Fibroblast of lung (primary cell): ENCODE data around the gene UPB1. TPM values are rescaled to one million over a fixed set of nuclear protein-coding genes. Genes with fewer than 3 reads are reported as not detected.

Experiments
- DNase-seq, 2 donors: peaks; one replicate each; pipeline versions ENCODE4 v3.0.0 to v3.0.0-alpha.2; 2010; ENCODE audit warnings: low read depth in 2 of 2
- H2AFZ ChIP-seq: 2 replicates; pipeline ENCODE4 v1.5.1; 2012; ENCODE audit warnings: low read length, control low read depth, inconsistent platforms
- H3K27ac ChIP-seq: 2 replicates; pipeline ENCODE4 v1.5.1; 2011; ENCODE audit warnings: low read length, control low read depth; ENCODE audit not compliant: insufficient read depth
- H3K27me3 ChIP-seq: 2 replicates; pipeline ENCODE4 v1.5.1; 2011; ENCODE audit warnings: mild to moderate bottlenecking, low read length; ENCODE audit not compliant: control insufficient read depth, insufficient read depth
- H3K36me3 ChIP-seq: 2 replicates; pipeline ENCODE4 v1.5.1; 2011; ENCODE audit warnings: low read length; ENCODE audit not compliant: control insufficient read depth, insufficient read depth
- H3K4me1 ChIP-seq: 2 replicates; pipeline ENCODE4 v1.5.1; 2011; ENCODE audit warnings: low read length; ENCODE audit not compliant: control insufficient read depth, insufficient read depth; ENCODE audit errors: extremely low read depth
- H3K4me2 ChIP-seq: 2 replicates; pipeline ENCODE4 v1.5.1; 2011; ENCODE audit warnings: low read length, control low read depth; ENCODE audit not compliant: insufficient read depth; ENCODE audit errors: extremely low read depth
- H3K4me3 ChIP-seq, 4 experiments: fragments of 200-600 bp in 1 of 4; sonication (generic) in 1 of 4; replicated peaks in 1 of 4; 2 replicates each; pipeline ENCODE4 v1.5.1; 2011 to 2016; ENCODE audit warnings: low read length in 4 of 4, low read depth in 3 of 4, mild to moderate bottlenecking in 3 of 4, control low read depth in 2 of 4, inconsistent platforms in 1 of 4, mixed read lengths in 1 of 4; ENCODE audit not compliant: insufficient read depth in 1 of 4; ENCODE audit errors: control extremely low read depth in 1 of 4
- H3K79me2 ChIP-seq: 2 replicates; pipeline ENCODE4 v1.5.1; 2012; ENCODE audit warnings: mild to moderate bottlenecking, low read length, inconsistent platforms; ENCODE audit not compliant: control insufficient read depth, insufficient read depth
- H3K9ac ChIP-seq: 2 replicates; pipeline ENCODE4 v1.5.1; 2011; ENCODE audit warnings: mild to moderate bottlenecking, low read length, control low read depth; ENCODE audit not compliant: insufficient read depth
- H3K9me3 ChIP-seq: 2 replicates; pipeline ENCODE4 v1.5.1; 2012; ENCODE audit warnings: low read depth, low read length; ENCODE audit not compliant: control insufficient read depth, insufficient read depth
- H4K20me1 ChIP-seq: 2 replicates; pipeline ENCODE4 v1.5.1; 2011; ENCODE audit warnings: low read length; ENCODE audit not compliant: control insufficient read depth, insufficient read depth; ENCODE audit errors: extremely low read depth
- EZH2 ChIP-seq: IDR thresholded peaks from 2 replicates; pipeline ENCODE4 v1.5.1; 2012; ENCODE audit warnings: low read length, control low read depth, mild to moderate bottlenecking; ENCODE audit errors: missing control alignments
- polyA plus RNA-seq, 2 donors: library from polyadenylated mRNA; depleted of rRNA in 1 of 2; stranded (reverse) in 1 of 2; unstranded in 1 of 2; fragments of >200 nt; gene quantifications; 2 replicates each; pipeline ENCODE4 v1.2.1, GENCODE V29; 2011 to 2012; ENCODE audit warnings: missing spikeins in 1 of 2
- total RNA-seq: library from RNA; depleted of rRNA; stranded (reverse); fragments of >200 nt; gene quantifications from 2 replicates; pipeline ENCODE4 v1.2.1, GENCODE V29; 2014
- TF ChIP-seq, protein P1 (sequence below), 2 donors: IDR thresholded peaks in 1 of 2; conservative IDR thresholded peaks in 1 of 2; 1 replicate in 1 of 2; 2 replicates in 1 of 2; pipeline ENCODE4 v1.5.1; 2011 to 2012; ENCODE audit warnings: low read length in 2 of 2, control low read depth in 1 of 2, inconsistent platforms in 1 of 2, low read depth in 1 of 2, mild to moderate bottlenecking in 1 of 2

Gene UPB1
- total and polyA plus RNA-seq, 2 donors (not counting 1 experiment from before 2014, with no cell fraction given) = 0.05 TPM; not detected in 1

DNA sequence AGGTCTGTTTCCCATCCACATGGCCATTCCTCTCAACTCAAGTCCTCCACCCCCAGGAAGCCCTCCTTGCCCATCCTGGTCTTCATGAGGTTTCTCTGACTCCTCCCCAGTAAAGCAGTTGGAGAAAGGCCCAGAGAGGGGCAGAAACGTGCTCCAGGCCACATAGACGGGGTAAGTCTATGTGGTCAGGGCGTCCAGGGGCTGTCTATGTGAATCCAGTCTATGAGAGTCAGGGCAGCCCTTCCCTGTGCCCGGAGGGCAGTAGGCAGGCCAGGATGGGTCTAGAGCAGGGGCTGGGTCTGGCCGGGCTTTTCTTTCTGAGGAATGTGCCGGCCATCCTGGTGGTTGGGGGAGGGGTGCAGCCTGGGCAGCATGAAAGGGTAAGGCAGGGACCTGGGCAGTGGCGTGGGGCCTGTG lies 48.1 kb downstream of the UPB1 start:
- no peak overlapping the region for H2AFZ ChIP-seq
- no peak overlapping the region for H3K4me3 ChIP-seq
- H3K27me3 ChIP-seq = no peaks in the 10 kb centered on the region
- no peaks in the 10 kb centered on the region for H4K20me1 ChIP-seq
- H3K9me3 ChIP-seq = no peaks in the 10 kb centered on the region
- peaks cover 8% of the 10 kb centered on the region for H3K4me1 ChIP-seq
- H3K27ac ChIP-seq = no peak overlapping the region
- no peak overlapping the region for H3K9ac ChIP-seq
- peaks cover 37% of the 10 kb centered on the region for H3K36me3 ChIP-seq
- TF ChIP-seq EZH2 = no peak
- TF ChIP-seq, protein P1, sequence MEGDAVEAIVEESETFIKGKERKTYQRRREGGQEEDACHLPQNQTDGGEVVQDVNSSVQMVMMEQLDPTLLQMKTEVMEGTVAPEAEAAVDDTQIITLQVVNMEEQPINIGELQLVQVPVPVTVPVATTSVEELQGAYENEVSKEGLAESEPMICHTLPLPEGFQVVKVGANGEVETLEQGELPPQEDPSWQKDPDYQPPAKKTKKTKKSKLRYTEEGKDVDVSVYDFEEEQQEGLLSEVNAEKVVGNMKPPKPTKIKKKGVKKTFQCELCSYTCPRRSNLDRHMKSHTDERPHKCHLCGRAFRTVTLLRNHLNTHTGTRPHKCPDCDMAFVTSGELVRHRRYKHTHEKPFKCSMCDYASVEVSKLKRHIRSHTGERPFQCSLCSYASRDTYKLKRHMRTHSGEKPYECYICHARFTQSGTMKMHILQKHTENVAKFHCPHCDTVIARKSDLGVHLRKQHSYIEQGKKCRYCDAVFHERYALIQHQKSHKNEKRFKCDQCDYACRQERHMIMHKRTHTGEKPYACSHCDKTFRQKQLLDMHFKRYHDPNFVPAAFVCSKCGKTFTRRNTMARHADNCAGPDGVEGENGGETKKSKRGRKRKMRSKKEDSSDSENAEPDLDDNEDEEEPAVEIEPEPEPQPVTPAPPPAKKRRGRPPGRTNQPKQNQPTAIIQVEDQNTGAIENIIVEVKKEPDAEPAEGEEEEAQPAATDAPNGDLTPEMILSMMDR (conservative IDR thresholded peaks at IDR 0.05 in 1 of 2, IDR thresholded peaks at IDR 0.05 in 1 of 2; ENCODE audit: low read depth in 1 of 2, low read length in 2 of 2) = no peak
- DNase-seq = no peak
- H3K79me2 ChIP-seq = no peaks in the 10 kb centered on the region
- no peak overlapping the region for H3K4me2 ChIP-seq

DNA sequence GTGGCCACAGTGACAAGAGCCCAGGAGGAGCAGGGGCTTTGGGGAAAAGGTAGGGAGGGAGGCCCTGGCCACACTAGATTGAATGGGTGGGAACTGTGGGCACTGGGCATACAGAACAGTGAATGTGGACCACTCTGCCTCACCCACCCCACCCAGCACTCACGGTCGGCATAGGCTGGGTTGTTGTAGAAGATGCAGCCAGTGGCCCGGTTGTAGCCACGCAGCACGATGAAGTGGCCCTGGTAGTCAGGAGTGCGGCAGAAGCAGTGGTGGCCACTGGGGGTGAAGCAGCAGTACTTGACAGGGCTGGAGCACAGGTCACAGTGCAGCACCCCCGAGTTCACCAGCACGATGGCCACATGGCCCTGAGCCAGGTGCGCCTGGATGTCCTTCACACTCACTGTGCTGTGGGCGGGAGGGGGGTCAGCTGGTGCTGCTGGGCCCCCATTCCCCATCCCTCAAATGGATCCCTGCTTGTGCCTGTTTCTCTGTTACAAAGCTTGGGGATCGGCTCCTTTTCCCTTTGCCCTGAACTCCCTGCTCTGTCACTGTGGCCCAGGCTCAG lies 48.6 kb downstream of the UPB1 start:
- Histone ChIP-seq H3K4me1 (peaks cover 8% of the 10 kb centered on the region), H2AFZ (no peak overlapping the region), H4K20me1 (no peaks in the 10 kb centered on the region), H3K27me3 (no peaks in the 10 kb centered on the region), H3K4me3 (no peak overlapping the region), H3K27ac (no peak overlapping the region), H3K4me2 (no peak overlapping the region), H3K79me2 (no peaks in the 10 kb centered on the region), H3K36me3 (peaks cover 37% of the 10 kb centered on the region), H3K9me3 (no peaks in the 10 kb centered on the region), H3K9ac (no peak overlapping the region)
- TF ChIP-seq, protein P1 (conservative IDR thresholded peaks at IDR 0.05 in 1 of 2, IDR thresholded peaks at IDR 0.05 in 1 of 2; ENCODE audit: low read depth in 1 of 2, low read length in 2 of 2) = no peak
- no peak for TF ChIP-seq EZH2
- no peak for DNase-seq

DNA sequence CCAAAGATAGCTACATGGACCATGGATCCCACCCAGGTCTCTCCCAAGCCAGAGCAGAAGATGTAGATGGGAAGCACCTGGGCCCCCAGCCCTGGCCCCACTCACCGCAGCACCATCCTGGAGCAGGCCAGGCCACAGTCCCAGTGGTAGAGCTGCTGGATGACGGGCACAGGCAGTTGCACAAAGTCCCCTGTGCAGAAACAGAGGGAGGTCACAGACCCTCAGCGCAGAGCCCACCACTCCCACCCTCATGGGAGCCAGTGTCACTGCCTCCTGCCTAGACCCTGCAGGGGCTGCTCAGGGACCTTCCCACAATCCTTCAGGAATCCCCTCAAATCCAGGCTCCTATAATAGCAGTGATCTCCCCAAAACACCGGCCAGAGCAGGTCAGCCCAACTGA lies 53.7 kb downstream of the UPB1 start:
- Histone ChIP-seq H3K27me3 (no peaks in the 10 kb centered on the region), H2AFZ (no peak overlapping the region), H4K20me1 (no peaks in the 10 kb centered on the region), H3K36me3 (peaks cover 10% of the 10 kb centered on the region), H3K79me2 (peaks cover 43% of the 10 kb centered on the region), H3K4me2 (no peak overlapping the region), H3K4me1 (peaks cover 18% of the 10 kb centered on the region), H3K9me3 (no peaks in the 10 kb centered on the region), H3K27ac (no peak overlapping the region), H3K4me3 (no peak overlapping the region), H3K9ac (no peak overlapping the region)
- DNase-seq = no peak
- TF ChIP-seq, protein P1 (conservative IDR thresholded peaks at IDR 0.05 in 1 of 2, IDR thresholded peaks at IDR 0.05 in 1 of 2; ENCODE audit: low read depth in 1 of 2, low read length in 2 of 2) = no peak
- no peak for TF ChIP-seq EZH2
